ENCODE measurements around the gene TMEM129.

- TF ChIP-seq CTCF (tag by site-specific recombination; IDR thresholded peaks at IDR 0.05) (no peak), ZNF626 (tag by site-specific recombination; IDR thresholded peaks at IDR 0.05) (no peak), ZBTB17 (tag by site-specific recombination; IDR thresholded peaks at IDR 0.05) (no peak), ZNF707 (tag by site-specific recombination; IDR thresholded peaks at IDR 0.05) (no peak), MEIS1 (CRISPR knock-in tag; IDR thresholded peaks at IDR 0.05; ENCODE audit: borderline replicate concordance) (no peak), ZNF140 (tag by site-specific recombination; IDR thresholded peaks at IDR 0.05) (no peak), SCRT1 (tag by site-specific recombination; IDR thresholded peaks at IDR 0.05; ENCODE audit: borderline replicate concordance) (no peak), ZFP69B (tag by site-specific recombination; IDR thresholded peaks at IDR 0.05) (no peak)
- TF ChIP-seq, protein P1, sequence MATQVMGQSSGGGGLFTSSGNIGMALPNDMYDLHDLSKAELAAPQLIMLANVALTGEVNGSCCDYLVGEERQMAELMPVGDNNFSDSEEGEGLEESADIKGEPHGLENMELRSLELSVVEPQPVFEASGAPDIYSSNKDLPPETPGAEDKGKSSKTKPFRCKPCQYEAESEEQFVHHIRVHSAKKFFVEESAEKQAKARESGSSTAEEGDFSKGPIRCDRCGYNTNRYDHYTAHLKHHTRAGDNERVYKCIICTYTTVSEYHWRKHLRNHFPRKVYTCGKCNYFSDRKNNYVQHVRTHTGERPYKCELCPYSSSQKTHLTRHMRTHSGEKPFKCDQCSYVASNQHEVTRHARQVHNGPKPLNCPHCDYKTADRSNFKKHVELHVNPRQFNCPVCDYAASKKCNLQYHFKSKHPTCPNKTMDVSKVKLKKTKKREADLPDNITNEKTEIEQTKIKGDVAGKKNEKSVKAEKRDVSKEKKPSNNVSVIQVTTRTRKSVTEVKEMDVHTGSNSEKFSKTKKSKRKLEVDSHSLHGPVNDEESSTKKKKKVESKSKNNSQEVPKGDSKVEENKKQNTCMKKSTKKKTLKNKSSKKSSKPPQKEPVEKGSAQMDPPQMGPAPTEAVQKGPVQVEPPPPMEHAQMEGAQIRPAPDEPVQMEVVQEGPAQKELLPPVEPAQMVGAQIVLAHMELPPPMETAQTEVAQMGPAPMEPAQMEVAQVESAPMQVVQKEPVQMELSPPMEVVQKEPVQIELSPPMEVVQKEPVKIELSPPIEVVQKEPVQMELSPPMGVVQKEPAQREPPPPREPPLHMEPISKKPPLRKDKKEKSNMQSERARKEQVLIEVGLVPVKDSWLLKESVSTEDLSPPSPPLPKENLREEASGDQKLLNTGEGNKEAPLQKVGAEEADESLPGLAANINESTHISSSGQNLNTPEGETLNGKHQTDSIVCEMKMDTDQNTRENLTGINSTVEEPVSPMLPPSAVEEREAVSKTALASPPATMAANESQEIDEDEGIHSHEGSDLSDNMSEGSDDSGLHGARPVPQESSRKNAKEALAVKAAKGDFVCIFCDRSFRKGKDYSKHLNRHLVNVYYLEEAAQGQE (tag by site-specific recombination; IDR thresholded peaks at IDR 0.05): no peak
Measured at GRCh38 chr4:1735215-1735614, 14.1 kb upstream of the TMEM129 start.
